Measurements from ENCODE around the gene CDC7.

Gene CDC7

DNA sequence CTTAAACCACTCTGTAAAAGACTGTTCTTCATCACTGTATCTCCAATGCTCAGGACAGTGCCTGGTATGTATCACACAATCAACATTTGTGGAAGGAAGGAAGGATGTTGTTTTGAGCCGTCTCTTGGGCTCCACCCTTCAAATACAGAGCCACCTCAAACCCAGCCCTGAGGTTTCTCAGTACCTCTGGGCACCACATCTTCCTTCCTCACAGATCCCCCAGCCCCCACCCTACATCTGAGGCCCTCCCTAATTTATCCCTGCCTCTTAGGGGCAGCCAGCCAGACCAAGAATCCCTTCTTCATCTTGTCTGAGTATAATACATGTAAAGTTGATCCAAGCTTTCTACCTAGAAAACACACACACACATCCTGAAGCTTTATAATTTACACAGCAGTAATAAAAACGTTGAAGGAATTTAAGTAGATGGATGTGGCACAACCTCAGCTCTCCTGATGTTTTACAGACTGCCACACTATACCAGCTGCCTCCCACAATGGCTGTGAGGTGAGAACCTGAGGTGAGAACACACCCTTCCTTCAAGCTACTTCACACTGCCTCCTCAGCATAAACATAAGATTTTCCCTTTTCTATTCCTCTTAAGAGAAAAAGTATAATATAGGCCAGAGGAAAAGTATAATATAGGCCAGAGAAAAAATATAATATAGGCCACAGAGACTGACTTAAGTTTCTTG is 48.5 kb downstream of the CDC7 start:
- DNase-seq: peak in 1 of 2 donors; percentile 57

GRCh38 chr1:91550961-91551360 is 50.3 kb downstream of the CDC7 start:
- peak in 1 of 2 donors; percentile 44 for DNase-seq

GRCh38 chr1:91552091-91552490 is 51.4 kb downstream of the CDC7 start:
- DNase-seq: no peak

- no peak for DNase-seq
Observed at GRCh38 chr1:91552596-91552995, 51.9 kb downstream of the CDC7 start.

- DNase-seq: no peak
Observed at GRCh38 chr1:91553177-91553591, 52.5 kb downstream of the CDC7 start.

DNA sequence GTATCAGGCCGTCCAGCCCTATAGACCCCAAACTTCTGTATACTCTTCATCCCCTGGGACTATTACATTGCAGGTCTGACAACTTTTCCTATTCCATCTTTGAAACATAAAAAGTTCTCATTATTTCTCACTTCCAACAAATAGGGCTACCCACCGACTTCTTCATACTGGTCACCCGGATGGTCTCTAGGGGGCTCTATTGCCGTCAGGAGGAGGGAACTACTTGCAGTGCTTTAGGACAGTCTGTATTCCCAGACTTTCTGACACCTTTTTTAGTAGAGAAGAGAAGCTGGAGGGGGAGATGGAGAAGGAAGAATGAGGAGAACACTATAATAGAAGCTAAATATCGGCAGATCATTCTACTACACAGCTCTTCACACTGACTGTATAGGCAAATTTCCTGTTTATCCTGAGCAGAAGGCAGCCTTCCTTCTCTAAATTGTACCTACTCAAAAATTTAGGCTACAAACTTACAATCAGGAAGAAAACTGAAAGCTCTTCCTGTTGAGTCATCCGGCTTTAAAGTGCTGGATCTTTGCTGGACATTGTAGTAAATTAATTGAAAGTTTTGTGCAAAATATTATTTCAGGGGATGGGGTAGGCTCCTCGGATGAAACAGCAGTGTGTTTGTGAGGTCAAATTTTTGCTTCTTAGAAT is 54.6 kb downstream of the CDC7 start:
- DNase-seq: no peak

DNA sequence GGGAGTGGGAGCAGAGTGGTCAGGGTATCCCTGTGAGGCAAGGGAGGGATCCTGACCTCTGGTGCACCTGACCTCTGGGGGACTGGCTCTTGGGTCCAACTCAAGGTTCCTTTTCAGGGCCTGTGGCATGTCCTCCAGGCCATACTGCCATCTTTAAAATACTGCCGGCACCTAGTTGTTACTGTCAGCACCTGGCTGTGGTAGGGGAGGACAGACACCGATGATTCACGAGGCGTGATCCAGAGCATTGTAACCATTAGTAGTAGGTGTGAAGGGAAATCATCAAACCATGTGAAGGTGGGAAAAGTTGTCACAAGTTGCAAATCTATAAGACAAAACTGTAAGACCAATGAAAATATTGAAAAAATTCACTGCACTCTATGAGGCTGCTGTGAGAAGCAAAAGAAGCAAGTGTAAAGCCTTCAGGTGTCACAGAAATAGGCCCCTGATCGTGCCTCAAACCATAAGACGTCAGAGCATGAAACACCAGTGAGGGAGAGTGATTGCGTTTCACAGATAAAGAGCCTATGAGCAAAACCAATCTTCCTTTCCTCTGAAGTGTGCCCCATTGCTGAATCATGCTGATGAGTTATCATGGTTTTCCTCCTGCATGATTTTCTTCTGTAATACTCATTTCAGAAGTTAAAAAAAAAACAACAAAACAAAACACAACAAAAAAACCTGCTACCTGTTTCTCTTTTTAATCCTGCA is 55.3 kb downstream of the CDC7 start:
- DNase-seq: peak; percentile 63 to 82

- DNase-seq: no peak
Observed at GRCh38 chr1:91556556-91556955, 55.9 kb downstream of the CDC7 start.

DNA sequence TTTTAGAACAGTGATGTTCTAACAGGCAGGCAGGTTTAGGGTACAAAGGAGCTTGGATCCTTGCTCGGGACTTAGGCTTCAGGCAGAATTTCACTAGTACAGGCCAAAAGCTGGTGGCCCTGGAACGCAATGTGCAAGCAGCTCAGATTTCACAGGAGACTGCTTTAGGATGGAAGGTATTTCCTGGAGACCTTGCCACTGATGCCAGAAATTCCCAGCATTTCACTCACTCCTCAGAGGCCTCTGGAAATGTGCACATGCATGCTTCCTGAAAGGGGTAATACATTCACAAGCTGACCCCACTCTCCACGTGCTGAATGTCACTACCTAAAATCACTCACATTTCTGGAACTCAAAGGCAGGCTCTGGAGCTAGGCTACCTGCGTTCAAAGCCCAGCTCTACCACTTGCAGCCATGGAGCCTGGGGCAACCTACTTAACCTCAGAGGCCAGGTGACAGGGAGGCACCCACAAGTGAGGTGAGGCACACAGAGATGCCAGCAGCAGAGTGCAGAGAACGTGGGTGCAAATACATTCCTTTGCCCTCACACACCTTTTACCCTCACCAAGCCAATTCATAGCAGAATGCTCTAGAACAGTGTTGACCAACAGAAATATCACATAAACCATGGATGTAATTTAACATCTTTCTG is 56.5 kb downstream of the CDC7 start:
- DNase-seq: no peak

- no peak for DNase-seq
Observed at GRCh38 chr1:91557826-91558225, 57.2 kb downstream of the CDC7 start.

DNA sequence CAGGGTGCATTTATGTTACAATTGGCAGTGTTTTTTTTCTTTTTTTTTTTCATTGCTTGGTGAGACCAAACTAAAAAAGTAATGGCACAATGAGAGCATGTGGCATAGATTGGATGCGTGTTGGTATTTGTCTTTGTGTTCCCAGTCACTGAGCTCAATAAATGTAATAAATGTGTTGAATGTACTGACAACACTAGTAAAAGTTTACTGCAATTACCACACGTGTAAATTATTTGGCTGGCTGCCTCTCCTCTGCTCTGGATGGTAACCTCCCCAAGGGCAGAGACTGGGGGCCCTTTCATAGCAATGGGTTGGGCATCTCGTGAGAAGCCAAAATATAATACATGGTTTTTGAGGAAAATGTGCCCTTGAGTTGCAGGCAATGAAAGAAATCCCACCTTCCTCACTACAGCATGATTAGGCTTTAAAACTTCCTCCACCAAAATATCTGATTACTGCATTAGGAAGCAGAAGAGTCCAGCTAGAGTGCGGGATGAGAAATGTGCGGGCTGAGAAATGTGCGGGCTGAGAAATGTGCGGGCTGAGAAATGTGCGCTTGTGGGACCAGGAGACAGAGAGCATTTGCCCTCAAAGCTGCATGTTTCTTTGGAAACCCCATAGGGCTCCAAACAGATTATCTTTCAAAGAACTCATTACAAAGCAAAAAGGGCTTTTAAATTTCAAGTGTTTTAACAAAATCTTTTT is 58.5 kb downstream of the CDC7 start:
- no peak for DNase-seq

GRCh38 chr1:91559838-91560565 is 59.4 kb downstream of the CDC7 start:
- peak in 1 of 2 donors; percentile 41 for DNase-seq

GRCh38 chr1:91564888-91565701 is 64.4 kb downstream of the CDC7 start:
- no peak for DNase-seq

DNA sequence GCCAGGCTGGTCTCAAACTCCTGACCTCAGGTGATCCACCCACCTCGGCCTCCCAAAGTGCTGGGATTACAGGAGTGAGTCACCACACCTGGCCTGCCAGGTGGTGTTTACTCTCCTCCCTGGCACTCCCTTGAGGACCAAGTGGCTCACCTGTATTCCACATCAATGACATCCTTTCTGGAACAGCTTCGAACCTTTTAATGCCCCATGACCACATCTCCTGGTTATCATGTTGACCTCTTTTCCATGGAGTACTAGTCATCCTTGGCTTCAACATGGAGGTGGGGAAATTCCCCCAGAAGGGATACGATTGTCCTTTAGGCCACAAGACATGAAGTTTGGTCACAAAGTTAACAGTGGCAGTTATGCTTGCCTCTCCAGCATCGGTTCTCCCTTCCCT is 66.9 kb downstream of the CDC7 start:
- no peak for DNase-seq

DNA sequence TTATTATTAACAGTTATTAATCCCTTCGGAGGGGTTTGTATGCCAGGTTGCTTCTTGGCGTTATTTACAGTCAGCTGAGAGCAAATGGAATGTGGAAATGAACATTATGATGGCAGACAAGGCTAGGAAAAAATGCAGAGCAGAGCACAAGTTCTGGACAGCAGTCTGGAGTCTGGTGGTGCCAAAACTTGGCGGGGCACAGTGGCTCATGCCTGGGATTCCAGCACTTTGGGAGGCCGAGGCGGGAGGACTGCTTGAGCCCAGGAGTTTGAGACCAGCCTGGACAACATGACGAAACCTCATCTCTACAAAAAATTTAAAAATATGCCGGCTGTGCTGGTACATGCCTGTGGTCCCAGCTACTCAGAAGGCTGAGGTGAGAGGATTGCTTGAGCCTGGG is 67.6 kb downstream of the CDC7 start:
- no peak for DNase-seq

- DNase-seq: peak in 1 of 2 donors; percentile 25
Observed at GRCh38 chr1:91569411-91570119, 68.9 kb downstream of the CDC7 start.

DNA sequence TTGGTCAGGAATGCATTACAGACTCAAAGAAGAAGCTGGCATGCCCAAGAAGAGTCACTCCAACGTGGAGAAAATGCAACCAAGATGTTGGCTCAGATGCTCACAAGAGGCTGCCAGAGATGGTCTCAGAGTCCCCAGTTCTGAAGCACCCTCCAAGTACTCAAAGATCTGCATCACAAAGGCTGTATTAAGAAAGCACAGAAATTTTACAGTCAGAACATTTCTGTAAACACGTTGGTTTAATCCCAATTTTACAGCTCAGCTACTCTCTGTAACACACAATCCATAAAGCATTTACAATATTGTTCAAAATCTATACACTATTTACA is 69.4 kb downstream of the CDC7 start:
- DNase-seq: no peak

- DNase-seq: peak in 1 of 2 donors; percentile 56
Observed at GRCh38 chr1:91572044-91572443, 71.4 kb downstream of the CDC7 start.

Measured in CD4-positive, alpha-beta T cell treated with Interferon alpha-2 for 1 hour (primary cell).